Testis (tissue), 3 donors: ENCODE results near the gene METTL25B. TPM values are rescaled to one million over a fixed set of nuclear protein-coding genes. Genes with fewer than 3 reads are reported as not detected.

Experiments used
- DNase-seq: peaks from one replicate; pipeline ENCODE4 v3.0.0-alpha.2; 2019
- H3K27ac ChIP-seq, 2 donors: fragments of 200-600 bp; sonication (generic); one replicate each; pipeline ENCODE4 v1.5.1; 2019
- H3K27me3 ChIP-seq: fragments of 200-600 bp; sonication (generic); one replicate; pipeline ENCODE4 v1.5.1; 2019
- H3K36me3 ChIP-seq: fragments of 200-600 bp; sonication (generic); one replicate; pipeline ENCODE4 v1.5.1; 2017; ENCODE audit warnings: low read depth; ENCODE audit errors: missing control alignments
- H3K4me1 ChIP-seq: fragments of 200-600 bp; sonication (generic); one replicate; pipeline ENCODE4 v1.5.1; 2019
- H3K4me3 ChIP-seq, 2 donors: fragments of 200-600 bp; sonication (generic); one replicate each; pipeline ENCODE4 v1.5.1; 2017 to 2019
- H3K9me3 ChIP-seq: fragments of 200-600 bp; sonication (generic); one replicate; pipeline ENCODE4 v1.5.1; 2017
- POLR2A ChIP-seq: fragments of 450-650 bp; IDR thresholded peaks from one replicate; pipeline ENCODE4 v1.6.1; 2017; ENCODE audit warnings: antibody characterized with exemption, mild to moderate bottlenecking, moderate library complexity
- WGBS, 2 donors: methylation state at CpG; one replicate each; pipeline ENCODE4 v1.1.5; 2018; 5-methylcytosine and 5-hydroxymethylcytosine counted together
- intact Hi-C: fragments of 100-400 bp; cut with DNase I; formaldehyde crosslinking; loops from one replicate; pipeline ENCODE4 v1.15.1; 2023; ENCODE audit warnings: low total_unique reads
- polyA plus RNA-seq: library from polyadenylated mRNA; stranded (reverse); fragments of 350-450 nt; fragmentation: Illumina TruSeq; extraction: RNeasy Lipid Tissue Mini Kit (QIAGEN cat#74804); gene quantifications from one replicate; pipeline ENCODE4 v1.2.3, GENCODE V29; 2014; ENCODE audit warnings: low read depth, low replicate concordance; ENCODE audit not compliant: insufficient read depth
- total RNA-seq, 2 donors: library from RNA; depleted of rRNA; stranded (reverse); fragments of >200 nt; gene quantifications; one replicate each; pipeline ENCODE4 v1.2.3, GENCODE V29; 2016
- TF ChIP-seq, protein P1 (sequence below), 3 experiments: fragments of 450-650 bp in 2 of 3; fragments of 200-600 bp in 1 of 3; sonication (generic) in 1 of 3; IDR thresholded peaks; one replicate each; pipeline ENCODE4 v1.5.1; 2016 to 2019; ENCODE audit warnings: antibody characterized with exemption in 3 of 3, mild to moderate bottlenecking in 2 of 3, moderate library complexity in 1 of 3

Gene METTL25B
- total and polyA plus RNA-seq, 3 donors from 2014 or later, result 34.1 to 69.0 (median 50.5) TPM

DNA sequence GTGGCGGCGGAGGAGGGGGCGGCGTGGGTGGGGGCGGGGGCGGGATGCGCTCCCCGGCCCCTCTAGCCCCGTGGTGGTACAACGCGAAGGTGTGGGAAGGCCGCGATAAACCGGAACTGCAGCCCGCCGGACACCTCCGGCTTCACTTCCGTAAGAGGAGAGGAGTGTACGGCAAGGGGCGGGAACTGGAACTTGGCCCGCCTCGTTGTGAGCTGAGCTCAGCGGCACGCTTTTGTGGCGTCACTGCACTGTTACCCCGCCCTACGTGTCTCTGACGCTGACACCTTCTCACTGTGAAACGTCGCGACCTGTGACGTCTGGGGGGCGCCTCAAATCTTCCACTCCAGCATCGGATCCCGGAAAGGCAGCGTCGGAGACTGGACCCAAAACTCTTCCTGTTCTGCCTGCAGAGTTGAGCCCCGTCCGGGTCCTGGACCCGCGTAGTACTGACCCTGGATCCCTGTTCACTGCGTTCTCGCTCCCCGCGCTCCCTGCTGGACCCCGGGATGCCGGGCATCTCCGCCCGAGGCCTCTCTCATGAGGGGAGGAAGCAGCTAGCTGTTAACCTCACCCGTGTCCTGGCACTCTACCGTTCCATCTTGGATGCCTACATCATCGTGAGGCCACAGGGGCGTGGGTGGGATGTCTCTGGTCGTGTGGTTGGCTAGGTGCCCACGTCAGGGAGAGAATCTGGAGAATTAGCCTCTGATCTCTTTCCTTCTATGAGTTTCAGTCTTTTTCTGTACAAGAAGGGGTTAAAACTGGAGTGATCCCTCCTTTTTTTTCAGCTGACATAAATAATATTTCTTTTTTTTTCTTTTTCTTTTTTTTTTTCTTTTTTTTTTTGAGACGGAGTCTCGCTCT, 562 bp downstream of the METTL25B start, which contains the start of gene ISG20L2:
Gene ISG20L2 (minus strand): TSS at position 168 of the 864 bp plus-strand sequence. CDS start 1,114 bp downstream, outside the sequence.
- intact Hi-C loops, result no loop called here
- 1% methylated on average over 44 to 55 of the region's 57 CpGs for WGBS, 2 donors

DNA sequence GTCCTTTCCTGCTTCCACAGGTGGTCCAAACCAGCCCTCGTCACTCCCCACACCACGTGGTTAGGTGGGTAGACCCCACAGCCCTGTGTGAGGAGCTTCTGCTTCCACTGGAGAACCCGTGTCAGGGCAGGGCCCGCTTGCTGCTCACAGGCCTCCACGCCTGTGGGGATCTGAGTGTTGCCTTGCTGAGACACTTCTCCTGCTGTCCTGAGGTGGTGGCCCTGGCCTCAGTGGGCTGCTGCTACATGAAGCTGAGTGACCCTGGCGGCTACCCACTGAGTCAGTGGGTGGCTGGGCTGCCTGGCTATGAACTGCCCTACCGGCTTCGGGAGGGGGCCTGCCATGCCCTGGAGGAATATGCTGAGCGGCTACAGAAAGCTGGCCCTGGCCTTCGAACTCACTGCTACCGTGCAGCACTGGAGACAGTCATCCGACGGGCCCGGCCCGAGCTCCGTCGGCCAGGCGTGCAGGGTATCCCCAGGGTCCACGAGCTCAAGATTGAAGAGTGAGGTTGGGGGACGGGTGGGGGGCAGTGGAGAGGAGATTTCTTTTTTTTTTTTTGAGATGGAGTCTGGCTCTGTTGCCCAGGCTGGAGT, 5.8 kb downstream of the METTL25B start:
- intact Hi-C loops, result no loop called here
- 86 to 97% methylated on average over 12 to 20 of the region's 20 CpGs for WGBS, 2 donors
- Histone ChIP-seq H3K9me3 (no peaks in the 10 kb centered on the region), H3K4me3 (no peak overlapping the region), H3K36me3 (no peaks in the 10 kb centered on the region), H3K27ac (no peak overlapping the region), H3K27me3 (no peaks in the 10 kb centered on the region), H3K4me1 (peaks cover 7% of the 10 kb centered on the region)
- TF ChIP-seq POLR2A, result no peak
- TF ChIP-seq, protein P1, sequence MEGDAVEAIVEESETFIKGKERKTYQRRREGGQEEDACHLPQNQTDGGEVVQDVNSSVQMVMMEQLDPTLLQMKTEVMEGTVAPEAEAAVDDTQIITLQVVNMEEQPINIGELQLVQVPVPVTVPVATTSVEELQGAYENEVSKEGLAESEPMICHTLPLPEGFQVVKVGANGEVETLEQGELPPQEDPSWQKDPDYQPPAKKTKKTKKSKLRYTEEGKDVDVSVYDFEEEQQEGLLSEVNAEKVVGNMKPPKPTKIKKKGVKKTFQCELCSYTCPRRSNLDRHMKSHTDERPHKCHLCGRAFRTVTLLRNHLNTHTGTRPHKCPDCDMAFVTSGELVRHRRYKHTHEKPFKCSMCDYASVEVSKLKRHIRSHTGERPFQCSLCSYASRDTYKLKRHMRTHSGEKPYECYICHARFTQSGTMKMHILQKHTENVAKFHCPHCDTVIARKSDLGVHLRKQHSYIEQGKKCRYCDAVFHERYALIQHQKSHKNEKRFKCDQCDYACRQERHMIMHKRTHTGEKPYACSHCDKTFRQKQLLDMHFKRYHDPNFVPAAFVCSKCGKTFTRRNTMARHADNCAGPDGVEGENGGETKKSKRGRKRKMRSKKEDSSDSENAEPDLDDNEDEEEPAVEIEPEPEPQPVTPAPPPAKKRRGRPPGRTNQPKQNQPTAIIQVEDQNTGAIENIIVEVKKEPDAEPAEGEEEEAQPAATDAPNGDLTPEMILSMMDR (IDR thresholded peaks at IDR 0.05), result no peak
- DNase-seq, result no peak

More for the DNA sequence above, 562 bp downstream of the METTL25B start, which contains the start of gene ISG20L2:
- no peaks in the 10 kb centered on the region for H3K9me3 ChIP-seq
- peak; percentile 99 for DNase-seq
- peak; percentile 6 for TF ChIP-seq POLR2A
- TF ChIP-seq, protein P1 (IDR thresholded peaks at IDR 0.05), result no peak
- H3K36me3 ChIP-seq, result no peaks in the 10 kb centered on the region
- no peaks in the 10 kb centered on the region for H3K27me3 ChIP-seq
- peaks cover 44% of the 10 kb centered on the region for H3K4me1 ChIP-seq
- peak within 1 kb of the TSS; percentile 91 for H3K4me3 ChIP-seq
- peak within 1 kb of the TSS; percentile 97 to 98 for H3K27ac ChIP-seq

GRCh38 chr1:156738407-156738806, 10.1 kb downstream of the METTL25B start:
- Histone ChIP-seq H3K4me1 (peaks cover 10% of the 10 kb centered on the region), H3K4me3 (no peak overlapping the region), H3K9me3 (no peaks in the 10 kb centered on the region), H3K27me3 (no peaks in the 10 kb centered on the region), H3K36me3 (no peaks in the 10 kb centered on the region), H3K27ac (no peak overlapping the region)
- intact Hi-C loops, result no loop called here
- DNase-seq, result no peak
- WGBS, 2 donors, result 74 to 84% methylated on average over 8 to 10 of the region's 10 CpGs
- TF ChIP-seq, protein P1 (IDR thresholded peaks at IDR 0.05), result no peak
- TF ChIP-seq POLR2A, result no peak

DNA sequence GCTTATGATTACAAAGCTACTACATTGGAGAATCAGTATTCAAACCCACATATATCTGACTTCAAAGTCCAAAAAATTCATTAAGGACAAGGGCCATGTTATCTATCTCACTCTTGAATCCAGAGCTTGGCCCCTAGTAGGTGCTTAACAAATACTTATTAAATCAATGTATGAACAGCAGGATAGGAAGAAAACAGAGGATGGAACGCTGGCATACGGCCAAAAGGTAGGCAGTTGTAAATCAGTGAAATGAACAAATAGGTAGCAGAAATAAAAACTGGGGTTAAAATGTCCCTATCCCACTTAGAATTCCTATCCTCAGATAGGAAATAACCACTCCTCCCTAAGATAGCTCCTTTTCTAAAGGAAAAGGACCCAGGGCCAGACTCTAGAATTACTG, 10.6 kb downstream of the METTL25B start:
- 83 to 85% methylated on average over 2 of the region's 2 CpGs for WGBS, 2 donors
- no peaks in the 10 kb centered on the region for H3K9me3 ChIP-seq
- no peak for TF ChIP-seq POLR2A
- TF ChIP-seq, protein P1 (IDR thresholded peaks at IDR 0.05), result no peak
- H3K4me3 ChIP-seq, result no peak overlapping the region
- no peaks in the 10 kb centered on the region for H3K36me3 ChIP-seq
- no peak overlapping the region for H3K27ac ChIP-seq
- H3K4me1 ChIP-seq, result peaks cover 10% of the 10 kb centered on the region
- no peaks in the 10 kb centered on the region for H3K27me3 ChIP-seq
- intact Hi-C loops, result no loop called here
- DNase-seq, result no peak
